Subcutaneous preadipocyte (primary cell): Measurements from ENCODE around the gene FBXL22. TPM values are rescaled to one million over a fixed set of nuclear protein-coding genes. Genes with fewer than 3 reads are reported as not detected.

ENCODE experiments used
- total RNA-seq: library from RNA; depleted of rRNA; stranded (reverse); fragments of >200 nt; gene quantifications from 2 replicates; pipeline ENCODE4 v1.2.3, GENCODE V29; 2012

The FBXL22 gene, protein sequence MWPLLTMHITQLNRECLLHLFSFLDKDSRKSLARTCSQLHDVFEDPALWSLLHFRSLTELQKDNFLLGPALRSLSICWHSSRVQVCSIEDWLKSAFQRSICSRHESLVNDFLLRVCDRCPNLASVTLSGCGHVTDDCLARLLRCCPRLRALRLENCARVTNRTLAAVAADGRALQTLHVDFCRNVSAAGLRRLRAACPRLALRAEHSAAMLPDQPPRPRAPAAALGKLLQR
- total RNA-seq, result 0.20 and 2.6 TPM in 2 replicates

DNA sequence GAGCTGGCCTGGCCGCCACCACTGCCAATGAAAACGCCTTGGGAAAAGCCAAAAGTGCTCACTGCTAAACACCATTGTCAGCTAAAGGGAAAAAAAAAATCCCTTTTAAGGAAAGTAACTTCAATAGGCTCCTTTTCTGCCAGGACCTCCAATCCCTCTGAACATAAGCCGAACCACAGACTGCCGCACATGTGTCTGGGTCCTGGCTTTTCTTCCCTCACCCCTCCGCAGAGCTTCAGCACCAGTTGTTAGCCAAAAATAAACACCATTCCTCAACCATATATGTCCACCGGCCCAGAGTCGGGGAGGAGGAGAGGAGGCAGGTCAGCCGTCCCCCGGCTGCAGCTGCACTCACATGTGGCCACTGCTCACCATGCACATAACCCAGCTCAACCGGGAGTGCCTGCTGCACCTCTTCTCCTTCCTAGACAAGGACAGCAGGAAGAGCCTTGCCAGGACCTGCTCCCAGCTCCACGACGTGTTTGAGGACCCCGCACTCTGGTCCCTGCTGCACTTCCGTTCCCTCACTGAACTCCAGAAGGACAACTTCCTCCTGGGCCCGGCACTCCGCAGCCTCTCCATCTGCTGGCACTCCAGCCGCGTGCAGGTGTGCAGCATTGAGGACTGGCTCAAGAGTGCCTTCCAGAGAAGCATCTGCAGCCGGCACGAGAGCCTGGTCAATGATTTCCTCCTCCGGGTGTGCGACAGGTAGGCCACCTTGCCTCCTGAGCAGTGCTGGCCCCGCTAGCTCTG, at the start of gene FBXL22:
TSS of gene FBXL22 (plus strand) at position 350 of the 753 bp plus-strand sequence. CDS start at position 356, 6 bp downstream.

Other genes starting within 250 kb of the FBXL22 start
- 122 and 133 TPM in 2 replicates for gene CA12, start 215.5 kb upstream of the FBXL22 start, total RNA-seq
- 46.3 and 56.7 TPM in 2 replicates for gene USP3, start 92.8 kb upstream of the FBXL22 start, total RNA-seq
- 60.3 and 79.4 TPM in 2 replicates for gene HERC1, start 236.6 kb downstream of the FBXL22 start, total RNA-seq